HCT116 (cell line): ENCODE data around the gene LRRFIP2. TPM values are rescaled to one million over a fixed set of nuclear protein-coding genes. Genes with fewer than 3 reads are reported as not detected.

Experiments used
- ATAC-seq: fragments of 200-7000 bp; cut with Tn5 transposase; 2 replicates; pipeline ENCODE4 v1.9.1; 2020; ENCODE audit warnings: mild to moderate bottlenecking, moderate library complexity
- BruUV-seq: library from RNA; stranded (reverse); fragments of 400-500 nt; replicated peaks from 2 replicates; lab custom pipeline; 2021; lab: Mats Ljungman, UMichigan
- CTCF ChIA-PET: fragments of 300-600 bp; sonication (Branson Sonifier 250); formaldehyde crosslinking; loops from one replicate; lab custom pipeline; 2021; ENCODE audit warnings: antibody characterized with exemption; lab: Charles Lee
- POLR2A ChIA-PET: fragments of 300-600, 350-600 bp; sonication (Branson Sonifier 250); formaldehyde crosslinking; loops from one replicate; lab custom pipeline; 2021; ENCODE audit warnings: antibody characterized with exemption; lab: Charles Lee
- RAD21 ChIA-PET, 2 experiments: fragments of 300-600 bp; sonication (Branson Sonifier 250); formaldehyde crosslinking; loops; one replicate each; lab custom pipeline; 2023; ENCODE audit warnings: low total read pairs in 2 of 2; ENCODE audit not compliant: uncharacterized antibody in 2 of 2, unreplicated experiment in 2 of 2, low non-redundant PET in 1 of 2; lab: Charles Lee
- DNase-seq: peaks from one replicate; pipeline ENCODE4 v3.0.0-alpha.2; 2010; ENCODE audit warnings: low read depth, low spot score
- H2AFZ ChIP-seq: fragments of 200-600 bp; shearing (Covaris generic), sonication (generic); 2 replicates; pipeline ENCODE4 v1.6.1; 2017; ENCODE audit warnings: low read depth, mixed run types, mixed read lengths, antibody characterized with exemption, low read length; ENCODE audit not compliant: poor library complexity, severe bottlenecking
- H3K27ac ChIP-seq: 2 replicates; pipeline ENCODE4 v1.5.1; 2012; ENCODE audit warnings: low read depth, low read length
- H3K27me3 ChIP-seq: fragments of 200-600 bp; sonication (generic); 2 replicates; pipeline ENCODE4 v1.6.1; 2016; ENCODE audit warnings: mixed run types, low read length, mixed read lengths; ENCODE audit not compliant: insufficient read depth
- H3K36me3 ChIP-seq, 2 experiments: fragments of 200-500 bp in 1 of 2; fragments of 200-600 bp in 1 of 2; sonication (Bioruptor generic) in 1 of 2; sonication (generic) in 1 of 2; 2 replicates each; pipeline versions ENCODE4 v1.5.1 to v1.6.1; 2014 to 2016; ENCODE audit warnings: low read length in 2 of 2, inconsistent platforms in 1 of 2, mixed read lengths in 1 of 2, mixed run types in 1 of 2; ENCODE audit not compliant: insufficient read depth in 2 of 2, control insufficient read depth in 1 of 2
- H3K4me1 ChIP-seq, 2 experiments: fragments of 200-600 bp in 1 of 2; sonication (generic) in 1 of 2; 2 replicates each; pipeline versions ENCODE4 v1.5.1 to v1.6.1; 2012 to 2017; ENCODE audit warnings: low read length in 2 of 2, inconsistent platforms in 1 of 2, mild to moderate bottlenecking in 1 of 2, mixed read lengths in 1 of 2, mixed run types in 1 of 2, moderate library complexity in 1 of 2; ENCODE audit not compliant: insufficient read depth in 2 of 2, control insufficient read depth in 1 of 2
- H3K4me2 ChIP-seq: fragments of 200-600 bp; sonication (generic); 2 replicates; pipeline ENCODE4 v1.6.1; 2017; ENCODE audit warnings: mixed run types, low read length, mixed read lengths
- H3K4me3 ChIP-seq, 2 experiments: fragments of 200-600 bp in 1 of 2; sonication (generic) in 1 of 2; replicated peaks in 1 of 2; 2 replicates each; pipeline ENCODE4 v1.5.1; 2011 to 2016; ENCODE audit warnings: low read length in 2 of 2, control low read depth in 1 of 2, low read depth in 1 of 2, mild to moderate bottlenecking in 1 of 2, mixed read lengths in 1 of 2, mixed run types in 1 of 2
- H3K79me2 ChIP-seq: fragments of 200-600 bp; sonication (generic); 2 replicates; pipeline ENCODE4 v1.6.1; 2017; ENCODE audit warnings: mild to moderate bottlenecking, mixed run types, low read length, moderate library complexity, mixed read lengths; ENCODE audit not compliant: insufficient read depth
- H3K9ac ChIP-seq: fragments of 200-600 bp; sonication (generic); 2 replicates; pipeline ENCODE4 v1.6.1; 2016; ENCODE audit warnings: low read length, mixed read lengths
- H3K9me2 ChIP-seq: fragments of 200-600 bp; sonication (generic), shearing (Covaris generic); 2 replicates; pipeline ENCODE4 v1.6.1; 2017; ENCODE audit warnings: mixed run types, mild to moderate bottlenecking, moderate library complexity; ENCODE audit not compliant: insufficient read depth
- H3K9me3 ChIP-seq, 2 experiments: fragments of 200-500 bp in 1 of 2; fragments of 200-600 bp in 1 of 2; sonication (Bioruptor generic) in 1 of 2; sonication (generic) in 1 of 2; 2 replicates each; pipeline ENCODE4 v1.6.1; 2014 to 2017; ENCODE audit warnings: low read length in 2 of 2, mixed read lengths in 2 of 2, inconsistent platforms in 1 of 2, low read depth in 1 of 2, mild to moderate bottlenecking in 1 of 2, mixed run types in 1 of 2, moderate library complexity in 1 of 2; ENCODE audit not compliant: control insufficient read depth in 1 of 2, insufficient read depth in 1 of 2
- H4K20me1 ChIP-seq: fragments of 200-600 bp; sonication (generic), shearing (Covaris generic); 2 replicates; pipeline ENCODE4 v1.6.1; 2017; ENCODE audit warnings: mixed run types, mild to moderate bottlenecking, moderate library complexity; ENCODE audit not compliant: insufficient read depth
- EGR1 ChIP-seq: IDR thresholded peaks from 2 replicates; pipeline ENCODE4 v1.6.1; 2012; ENCODE audit warnings: low read depth
- JUND ChIP-seq: IDR thresholded peaks from 2 replicates; pipeline ENCODE4 v1.6.1; 2012
- SIN3A ChIP-seq: IDR thresholded peaks from 2 replicates; pipeline ENCODE4 v1.6.1; 2012; ENCODE audit warnings: low read depth
- SP1 ChIP-seq: IDR thresholded peaks from 2 replicates; pipeline ENCODE4 v1.6.1; 2012; ENCODE audit warnings: low read depth
- ZFX ChIP-seq: fragments of 450-650 bp; IDR thresholded peaks from 2 replicates; pipeline ENCODE4 v1.6.1; 2017
- ZNF274 ChIP-seq: fragments of 200-500 bp; sonication (Bioruptor generic); IDR thresholded peaks from 2 replicates; pipeline ENCODE4 v1.6.1; 2014; ENCODE audit warnings: mild to moderate bottlenecking, low read depth, low read length, inconsistent platforms
- intact Hi-C: fragments of 100-400 bp; cut with micrococcal nuclease; formaldehyde crosslinking; loops from 2 replicates; pipeline ENCODE4 v1.10.0; 2022
- total RNA-seq: library from RNA; stranded (reverse); gene quantifications from one replicate; pipeline ENCODE4 v1.2.1, GENCODE V29; 2021; ENCODE audit not compliant: unreplicated experiment
- TF ChIP-seq, protein P1 (sequence below), 3 experiments: fragments of 200-600 bp in 1 of 3; sonication (generic) in 1 of 3; IDR thresholded peaks in 2 of 3; conservative IDR thresholded peaks in 1 of 3; 2 replicates each; pipeline ENCODE4 v1.5.1; 2012 to 2017; ENCODE audit warnings: low read depth in 2 of 3, low read length in 2 of 3, antibody characterized with exemption in 1 of 3, borderline replicate concordance in 1 of 3, control low read depth in 1 of 3, mild to moderate bottlenecking in 1 of 3, mixed read lengths in 1 of 3, mixed run types in 1 of 3, moderate library complexity in 1 of 3; ENCODE audit not compliant: insufficient read depth in 1 of 3
- TF ChIP-seq, protein P2 (sequence below): IDR thresholded peaks from 2 replicates; pipeline ENCODE4 v1.6.1; 2012
- TF ChIP-seq, protein P3 (sequence below): IDR thresholded peaks from 2 replicates; pipeline ENCODE4 v1.6.1; 2012; ENCODE audit warnings: low read depth

Gene LRRFIP2
- total RNA-seq, 1 experiment from 2014 or later = 27.0 TPM

DNA sequence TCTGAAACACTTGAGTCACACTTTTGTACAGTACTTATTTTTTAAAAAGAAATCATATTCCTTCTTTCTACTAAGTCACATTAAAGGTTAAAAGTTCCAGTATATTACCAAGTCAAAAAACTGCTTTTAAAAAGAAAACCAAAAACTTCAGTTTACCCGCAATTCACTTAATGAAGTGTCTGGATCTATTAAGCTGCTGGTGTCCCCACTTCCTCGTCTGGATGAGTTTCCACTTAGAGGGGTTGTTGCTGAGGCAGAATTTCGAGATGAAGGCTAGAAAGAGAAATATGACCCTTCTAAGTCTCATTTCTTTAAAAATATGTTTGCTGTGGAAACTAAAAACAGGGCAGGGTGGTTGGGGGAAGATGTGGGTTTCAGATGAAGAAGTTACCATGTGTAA lies 79.7 kb downstream of the LRRFIP2 start (continued):
- TF ChIP-seq, protein P1, sequence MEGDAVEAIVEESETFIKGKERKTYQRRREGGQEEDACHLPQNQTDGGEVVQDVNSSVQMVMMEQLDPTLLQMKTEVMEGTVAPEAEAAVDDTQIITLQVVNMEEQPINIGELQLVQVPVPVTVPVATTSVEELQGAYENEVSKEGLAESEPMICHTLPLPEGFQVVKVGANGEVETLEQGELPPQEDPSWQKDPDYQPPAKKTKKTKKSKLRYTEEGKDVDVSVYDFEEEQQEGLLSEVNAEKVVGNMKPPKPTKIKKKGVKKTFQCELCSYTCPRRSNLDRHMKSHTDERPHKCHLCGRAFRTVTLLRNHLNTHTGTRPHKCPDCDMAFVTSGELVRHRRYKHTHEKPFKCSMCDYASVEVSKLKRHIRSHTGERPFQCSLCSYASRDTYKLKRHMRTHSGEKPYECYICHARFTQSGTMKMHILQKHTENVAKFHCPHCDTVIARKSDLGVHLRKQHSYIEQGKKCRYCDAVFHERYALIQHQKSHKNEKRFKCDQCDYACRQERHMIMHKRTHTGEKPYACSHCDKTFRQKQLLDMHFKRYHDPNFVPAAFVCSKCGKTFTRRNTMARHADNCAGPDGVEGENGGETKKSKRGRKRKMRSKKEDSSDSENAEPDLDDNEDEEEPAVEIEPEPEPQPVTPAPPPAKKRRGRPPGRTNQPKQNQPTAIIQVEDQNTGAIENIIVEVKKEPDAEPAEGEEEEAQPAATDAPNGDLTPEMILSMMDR (IDR thresholded peaks at IDR 0.05 in 2 of 3, conservative IDR thresholded peaks at IDR 0.05 in 1 of 3; ENCODE audit: borderline replicate concordance in 1 of 3, insufficient read depth in 1 of 3, low read depth in 2 of 3, low read length in 2 of 3) = no peak
- no peak for TF ChIP-seq SP1
- no peak for TF ChIP-seq EGR1
- TF ChIP-seq ZFX = no peak
- TF ChIP-seq, protein P2, sequence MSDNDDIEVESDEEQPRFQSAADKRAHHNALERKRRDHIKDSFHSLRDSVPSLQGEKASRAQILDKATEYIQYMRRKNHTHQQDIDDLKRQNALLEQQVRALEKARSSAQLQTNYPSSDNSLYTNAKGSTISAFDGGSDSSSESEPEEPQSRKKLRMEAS = no peak
- no peak for TF ChIP-seq JUND

DNA sequence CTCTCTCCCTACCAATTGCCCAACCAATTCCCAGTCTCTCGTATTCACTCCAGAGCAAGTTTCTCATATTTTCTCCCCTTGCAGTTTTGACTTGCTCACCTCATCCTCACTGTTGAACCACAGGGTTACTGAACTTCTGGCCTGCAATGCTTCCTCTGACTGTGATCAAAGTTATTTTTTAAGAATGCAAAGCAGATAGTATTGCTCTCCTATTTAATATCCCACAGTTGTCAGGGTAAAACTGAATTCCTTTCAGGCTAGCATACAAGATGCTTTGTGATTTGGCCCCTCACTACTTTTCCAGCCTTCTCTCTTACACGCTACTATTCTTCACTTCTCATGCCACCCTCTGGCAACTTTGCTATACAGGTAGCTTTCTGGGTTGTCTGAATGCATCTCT lies 80.9 kb downstream of the LRRFIP2 start:
- no peaks in the 10 kb centered on the region for H3K27me3 ChIP-seq
- H3K4me3 ChIP-seq = no peak overlapping the region
- CTCF ChIA-PET = no interaction called here
- RAD21 ChIA-PET = no interaction called here
- H3K27ac ChIP-seq = no peak overlapping the region
- no peaks in the 10 kb centered on the region for H3K36me3 ChIP-seq
- H3K9ac ChIP-seq = no peak overlapping the region
- no peak for DNase-seq
- H2AFZ ChIP-seq = no peak overlapping the region
- no peaks in the 10 kb centered on the region for H4K20me1 ChIP-seq
- POLR2A ChIA-PET = no interaction called here
- intact Hi-C loops = no loop called here
- no peaks in the 10 kb centered on the region; a peak in 1 of 4 replicates for H3K4me1 ChIP-seq
- H3K4me2 ChIP-seq = no peak overlapping the region
- no peaks in the 10 kb centered on the region for H3K9me2 ChIP-seq
- TF ChIP-seq ZNF274 = no peak
- TF ChIP-seq, protein P3, sequence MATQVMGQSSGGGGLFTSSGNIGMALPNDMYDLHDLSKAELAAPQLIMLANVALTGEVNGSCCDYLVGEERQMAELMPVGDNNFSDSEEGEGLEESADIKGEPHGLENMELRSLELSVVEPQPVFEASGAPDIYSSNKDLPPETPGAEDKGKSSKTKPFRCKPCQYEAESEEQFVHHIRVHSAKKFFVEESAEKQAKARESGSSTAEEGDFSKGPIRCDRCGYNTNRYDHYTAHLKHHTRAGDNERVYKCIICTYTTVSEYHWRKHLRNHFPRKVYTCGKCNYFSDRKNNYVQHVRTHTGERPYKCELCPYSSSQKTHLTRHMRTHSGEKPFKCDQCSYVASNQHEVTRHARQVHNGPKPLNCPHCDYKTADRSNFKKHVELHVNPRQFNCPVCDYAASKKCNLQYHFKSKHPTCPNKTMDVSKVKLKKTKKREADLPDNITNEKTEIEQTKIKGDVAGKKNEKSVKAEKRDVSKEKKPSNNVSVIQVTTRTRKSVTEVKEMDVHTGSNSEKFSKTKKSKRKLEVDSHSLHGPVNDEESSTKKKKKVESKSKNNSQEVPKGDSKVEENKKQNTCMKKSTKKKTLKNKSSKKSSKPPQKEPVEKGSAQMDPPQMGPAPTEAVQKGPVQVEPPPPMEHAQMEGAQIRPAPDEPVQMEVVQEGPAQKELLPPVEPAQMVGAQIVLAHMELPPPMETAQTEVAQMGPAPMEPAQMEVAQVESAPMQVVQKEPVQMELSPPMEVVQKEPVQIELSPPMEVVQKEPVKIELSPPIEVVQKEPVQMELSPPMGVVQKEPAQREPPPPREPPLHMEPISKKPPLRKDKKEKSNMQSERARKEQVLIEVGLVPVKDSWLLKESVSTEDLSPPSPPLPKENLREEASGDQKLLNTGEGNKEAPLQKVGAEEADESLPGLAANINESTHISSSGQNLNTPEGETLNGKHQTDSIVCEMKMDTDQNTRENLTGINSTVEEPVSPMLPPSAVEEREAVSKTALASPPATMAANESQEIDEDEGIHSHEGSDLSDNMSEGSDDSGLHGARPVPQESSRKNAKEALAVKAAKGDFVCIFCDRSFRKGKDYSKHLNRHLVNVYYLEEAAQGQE = no peak
- TF ChIP-seq SIN3A = no peak
- H3K9me3 ChIP-seq = no peaks in the 10 kb centered on the region
- H3K79me2 ChIP-seq = no peaks in the 10 kb centered on the region; the same call in 1 of the 2 replicates
- BruUV-seq = no TSS peak
- no peak for ATAC-seq
